Esophagus squamous epithelium (tissue), 4 donors: ENCODE measurements around the gene NOXA1.

Experiments
- CTCF ChIP-seq, 6 experiments: fragments of 450-650 bp in 4 of 6; fragments of 200-600 bp in 2 of 6; sonication (generic) in 2 of 6; IDR thresholded peaks; one replicate each; pipeline ENCODE4 v1.5.1; 2016 to 2019; ENCODE audit warnings: antibody characterized with exemption in 6 of 6, mild to moderate bottlenecking in 4 of 6, moderate library complexity in 4 of 6
- POLR2A ChIP-seq, 4 donors: fragments of 450-650 bp; IDR thresholded peaks; one replicate each; pipeline ENCODE4 v1.6.1; 2017; ENCODE audit warnings: antibody characterized with exemption in 4 of 4, mild to moderate bottlenecking in 4 of 4, moderate library complexity in 3 of 4

GRCh38 chr9:137475666-137476065 is 52.5 kb downstream of the NOXA1 start:
- TF ChIP-seq CTCF (IDR thresholded peaks at IDR 0.05) (no peak), POLR2A (IDR thresholded peaks at IDR 0.05) (no peak)
